HepG2 (cell line): ENCODE results near the gene COQ4. TPM values are rescaled to one million over a fixed set of nuclear protein-coding genes. Genes with fewer than 3 reads are reported as not detected.
A peak's percentile ranks its signal among the peaks of the same experiment; 100 is the strongest.

Experiments
- ATF7-NPFF ChIP-seq: sonication (generic); formaldehyde crosslinking; IDR thresholded peaks from 2 replicates; pipeline ENCODE4 v1.8.1; 2023; ENCODE audit warnings: mild to moderate bottlenecking, low read depth, missing genetic modification reagents, moderate library complexity
- KAT7 ChIP-seq: IDR thresholded peaks from 2 replicates; pipeline ENCODE4 v1.6.1; 2018; ENCODE audit warnings: borderline replicate concordance, missing compliant biosample characterization
- MAFG ChIP-seq: sonication (generic); formaldehyde crosslinking; IDR thresholded peaks from 2 replicates; pipeline ENCODE4 v1.5.1; 2020; ENCODE audit warnings: mild to moderate bottlenecking, missing genetic modification reagents
- MZF1 ChIP-seq: sonication (generic); formaldehyde crosslinking; IDR thresholded peaks from 2 replicates; pipeline ENCODE4 v1.8.1; 2023; ENCODE audit warnings: mild to moderate bottlenecking, missing genetic modification reagents, borderline replicate concordance
- RFX3 ChIP-seq: IDR thresholded peaks from 2 replicates; pipeline ENCODE4 v1.6.1; 2016; ENCODE audit warnings: missing biosample characterization, missing genetic modification reagents
- TAF15 ChIP-seq: fragments of 200-400 bp; formaldehyde crosslinking; IDR thresholded peaks from one replicate; pipeline ENCODE4 v1.6.1; 2018; ENCODE audit warnings: mild to moderate bottlenecking, low read depth, low read length; ENCODE audit not compliant: poor library complexity, severe bottlenecking
- ZMYM4 ChIP-seq: sonication (generic); formaldehyde crosslinking; IDR thresholded peaks from 2 replicates; pipeline ENCODE4 v1.8.1; 2023; ENCODE audit warnings: mild to moderate bottlenecking, missing genetic modification reagents
- ZNF614 ChIP-seq: IDR thresholded peaks from 2 replicates; pipeline ENCODE4 v1.6.1; 2018; ENCODE audit warnings: missing biosample characterization, missing genetic modification reagents, inconsistent platforms, borderline replicate concordance
- ZNF790 ChIP-seq: sonication (generic); formaldehyde crosslinking; IDR thresholded peaks from 2 replicates; pipeline ENCODE4 v1.8.0; 2022; ENCODE audit warnings: missing genetic modification reagents, mild to moderate bottlenecking, borderline replicate concordance
- polyA plus RNA-seq, 8 experiments: library from polyadenylated mRNA; depleted of rRNA in 3 of 8; stranded (reverse) in 7 of 8; unstranded in 1 of 8; fragments of >200 nt; fragmentation: Illumina TruSeq in 4 of 8; extraction: Trizol in 4 of 8; gene quantifications; 2 replicates each; pipeline versions ENCODE4 v1.2.1 to v1.2.3, GENCODE V29; 2011 to 2016; ENCODE audit warnings: low read depth in 4 of 8, missing spikeins in 1 of 8, mixed read lengths in 1 of 8; ENCODE audit not compliant: insufficient read depth in 1 of 8
- total RNA-seq, 5 experiments: library from RNA; depleted of rRNA; stranded (reverse); fragments of >200 nt; fragmentation: Illumina TruSeq; extraction: Trizol; gene quantifications; 2 replicates each; pipeline ENCODE4 v1.2.3, GENCODE V29; 2016; ENCODE audit warnings: low read depth in 1 of 5
- TF ChIP-seq, protein P1 (sequence below): IDR thresholded peaks from 2 replicates; pipeline ENCODE4 v1.6.1; 2016; ENCODE audit warnings: mild to moderate bottlenecking, missing biosample characterization, missing genetic modification reagents
- TF ChIP-seq, protein P2 (sequence below): sonication (generic); formaldehyde crosslinking; IDR thresholded peaks from 2 replicates; pipeline ENCODE4 v1.4.0; 2020; ENCODE audit warnings: missing genetic modification reagents
- TF ChIP-seq, protein P3 (sequence below): sonication (generic); formaldehyde crosslinking; IDR thresholded peaks from 2 replicates; pipeline ENCODE4 v1.5.1; 2020; ENCODE audit warnings: mild to moderate bottlenecking, missing genetic modification reagents, borderline replicate concordance
- TF ChIP-seq, protein P4 (sequence below): sonication (generic); formaldehyde crosslinking; IDR thresholded peaks from 2 replicates; pipeline ENCODE4 v1.4.0; 2020; ENCODE audit warnings: mild to moderate bottlenecking, missing genetic modification reagents
- TF ChIP-seq, protein P5 (sequence below): sonication (generic); formaldehyde crosslinking; IDR thresholded peaks from 2 replicates; pipeline ENCODE4 v1.5.0; 2020; ENCODE audit warnings: missing genetic modification reagents, mild to moderate bottlenecking, borderline replicate concordance

The COQ4 gene
- total and polyA plus RNA-seq, 2 of the 13 experiments (the other 11 are each of a cell fraction or from before 2014, with no cell fraction given) = 26.1 to 36.0 TPM

DNA sequence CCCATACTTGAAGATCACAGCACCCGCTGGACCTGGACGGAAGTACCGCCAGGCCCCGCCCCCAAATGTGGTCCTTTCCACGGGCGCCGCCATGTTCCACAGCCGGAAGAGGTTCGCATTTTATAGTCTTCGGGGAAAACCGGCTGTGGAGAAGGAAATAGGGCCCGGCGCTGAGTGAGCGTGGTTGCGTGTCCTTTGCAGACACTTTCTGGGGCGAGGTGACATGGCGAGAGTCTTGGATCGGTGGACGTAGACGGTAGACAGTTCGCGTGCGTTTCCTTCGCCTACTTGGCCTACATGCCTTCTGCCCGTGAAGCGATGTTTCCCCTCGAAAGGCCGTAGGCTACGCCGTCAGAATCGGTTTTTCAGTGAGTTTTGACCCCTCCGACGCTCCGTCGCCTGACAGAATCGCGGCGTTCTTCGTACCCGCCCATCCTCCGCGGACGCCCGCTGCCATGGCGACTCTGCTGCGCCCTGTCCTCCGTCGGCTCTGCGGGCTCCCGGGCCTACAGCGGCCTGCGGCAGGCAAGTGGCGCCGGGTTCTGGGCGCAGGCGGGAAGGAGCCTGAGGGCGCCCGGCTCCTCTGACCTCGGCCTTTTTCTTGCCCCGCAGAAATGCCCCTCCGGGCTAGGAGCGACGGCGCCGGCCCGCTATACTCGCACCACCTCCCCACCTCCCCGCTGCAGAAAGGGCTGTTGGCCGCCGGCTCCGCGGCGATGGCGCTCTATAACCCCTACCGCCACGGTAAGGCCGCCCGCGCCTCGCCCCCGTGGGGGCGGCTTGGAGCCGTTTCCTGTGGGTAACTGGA lies at the start of gene COQ4, which contains the start of gene TRUB2 (continued):
- TF ChIP-seq ZNF790 (CRISPR knock-in tag) (no peak), MAFG (CRISPR knock-in tag) (no peak), ZNF614 (CRISPR knock-in tag) (no peak), ZMYM4 (CRISPR knock-in tag) (peak; percentile 41; the same call in 1 of the 2 replicates), KAT7 (peak; percentile 89; the same call in 1 of the 2 replicates), RFX3 (peak; percentile 84), ATF7-NPFF (CRISPR knock-in tag) (peak; percentile 26; the same call in 1 of the 2 replicates), TAF15 (no peak), MZF1 (CRISPR knock-in tag) (no peak)
- TF ChIP-seq, protein P1, sequence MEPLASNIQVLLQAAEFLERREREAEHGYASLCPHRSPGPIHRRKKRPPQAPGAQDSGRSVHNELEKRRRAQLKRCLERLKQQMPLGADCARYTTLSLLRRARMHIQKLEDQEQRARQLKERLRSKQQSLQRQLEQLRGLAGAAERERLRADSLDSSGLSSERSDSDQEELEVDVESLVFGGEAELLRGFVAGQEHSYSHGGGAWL (CRISPR knock-in tag) = peak; percentile 97
- TF ChIP-seq, protein P2, sequence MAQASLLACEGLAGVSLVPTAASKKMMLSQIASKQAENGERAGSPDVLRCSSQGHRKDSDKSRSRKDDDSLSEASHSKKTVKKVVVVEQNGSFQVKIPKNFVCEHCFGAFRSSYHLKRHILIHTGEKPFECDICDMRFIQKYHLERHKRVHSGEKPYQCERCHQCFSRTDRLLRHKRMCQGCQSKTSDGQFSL (CRISPR knock-in tag) = no peak; the same call in 1 of the 2 replicates
- TF ChIP-seq, protein P3, sequence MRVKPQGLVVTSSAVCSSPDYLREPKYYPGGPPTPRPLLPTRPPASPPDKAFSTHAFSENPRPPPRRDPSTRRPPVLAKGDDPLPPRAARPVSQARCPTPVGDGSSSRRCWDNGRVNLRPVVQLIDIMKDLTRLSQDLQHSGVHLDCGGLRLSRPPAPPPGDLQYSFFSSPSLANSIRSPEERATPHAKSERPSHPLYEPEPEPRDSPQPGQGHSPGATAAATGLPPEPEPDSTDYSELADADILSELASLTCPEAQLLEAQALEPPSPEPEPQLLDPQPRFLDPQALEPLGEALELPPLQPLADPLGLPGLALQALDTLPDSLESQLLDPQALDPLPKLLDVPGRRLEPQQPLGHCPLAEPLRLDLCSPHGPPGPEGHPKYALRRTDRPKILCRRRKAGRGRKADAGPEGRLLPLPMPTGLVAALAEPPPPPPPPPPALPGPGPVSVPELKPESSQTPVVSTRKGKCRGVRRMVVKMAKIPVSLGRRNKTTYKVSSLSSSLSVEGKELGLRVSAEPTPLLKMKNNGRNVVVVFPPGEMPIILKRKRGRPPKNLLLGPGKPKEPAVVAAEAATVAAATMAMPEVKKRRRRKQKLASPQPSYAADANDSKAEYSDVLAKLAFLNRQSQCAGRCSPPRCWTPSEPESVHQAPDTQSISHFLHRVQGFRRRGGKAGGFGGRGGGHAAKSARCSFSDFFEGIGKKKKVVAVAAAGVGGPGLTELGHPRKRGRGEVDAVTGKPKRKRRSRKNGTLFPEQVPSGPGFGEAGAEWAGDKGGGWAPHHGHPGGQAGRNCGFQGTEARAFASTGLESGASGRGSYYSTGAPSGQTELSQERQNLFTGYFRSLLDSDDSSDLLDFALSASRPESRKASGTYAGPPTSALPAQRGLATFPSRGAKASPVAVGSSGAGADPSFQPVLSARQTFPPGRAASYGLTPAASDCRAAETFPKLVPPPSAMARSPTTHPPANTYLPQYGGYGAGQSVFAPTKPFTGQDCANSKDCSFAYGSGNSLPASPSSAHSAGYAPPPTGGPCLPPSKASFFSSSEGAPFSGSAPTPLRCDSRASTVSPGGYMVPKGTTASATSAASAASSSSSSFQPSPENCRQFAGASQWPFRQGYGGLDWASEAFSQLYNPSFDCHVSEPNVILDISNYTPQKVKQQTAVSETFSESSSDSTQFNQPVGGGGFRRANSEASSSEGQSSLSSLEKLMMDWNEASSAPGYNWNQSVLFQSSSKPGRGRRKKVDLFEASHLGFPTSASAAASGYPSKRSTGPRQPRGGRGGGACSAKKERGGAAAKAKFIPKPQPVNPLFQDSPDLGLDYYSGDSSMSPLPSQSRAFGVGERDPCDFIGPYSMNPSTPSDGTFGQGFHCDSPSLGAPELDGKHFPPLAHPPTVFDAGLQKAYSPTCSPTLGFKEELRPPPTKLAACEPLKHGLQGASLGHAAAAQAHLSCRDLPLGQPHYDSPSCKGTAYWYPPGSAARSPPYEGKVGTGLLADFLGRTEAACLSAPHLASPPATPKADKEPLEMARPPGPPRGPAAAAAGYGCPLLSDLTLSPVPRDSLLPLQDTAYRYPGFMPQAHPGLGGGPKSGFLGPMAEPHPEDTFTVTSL (CRISPR knock-in tag) = 0 out of 2 replicates have a peak, but pooled peaks have one; percentile 43
- TF ChIP-seq, protein P4, sequence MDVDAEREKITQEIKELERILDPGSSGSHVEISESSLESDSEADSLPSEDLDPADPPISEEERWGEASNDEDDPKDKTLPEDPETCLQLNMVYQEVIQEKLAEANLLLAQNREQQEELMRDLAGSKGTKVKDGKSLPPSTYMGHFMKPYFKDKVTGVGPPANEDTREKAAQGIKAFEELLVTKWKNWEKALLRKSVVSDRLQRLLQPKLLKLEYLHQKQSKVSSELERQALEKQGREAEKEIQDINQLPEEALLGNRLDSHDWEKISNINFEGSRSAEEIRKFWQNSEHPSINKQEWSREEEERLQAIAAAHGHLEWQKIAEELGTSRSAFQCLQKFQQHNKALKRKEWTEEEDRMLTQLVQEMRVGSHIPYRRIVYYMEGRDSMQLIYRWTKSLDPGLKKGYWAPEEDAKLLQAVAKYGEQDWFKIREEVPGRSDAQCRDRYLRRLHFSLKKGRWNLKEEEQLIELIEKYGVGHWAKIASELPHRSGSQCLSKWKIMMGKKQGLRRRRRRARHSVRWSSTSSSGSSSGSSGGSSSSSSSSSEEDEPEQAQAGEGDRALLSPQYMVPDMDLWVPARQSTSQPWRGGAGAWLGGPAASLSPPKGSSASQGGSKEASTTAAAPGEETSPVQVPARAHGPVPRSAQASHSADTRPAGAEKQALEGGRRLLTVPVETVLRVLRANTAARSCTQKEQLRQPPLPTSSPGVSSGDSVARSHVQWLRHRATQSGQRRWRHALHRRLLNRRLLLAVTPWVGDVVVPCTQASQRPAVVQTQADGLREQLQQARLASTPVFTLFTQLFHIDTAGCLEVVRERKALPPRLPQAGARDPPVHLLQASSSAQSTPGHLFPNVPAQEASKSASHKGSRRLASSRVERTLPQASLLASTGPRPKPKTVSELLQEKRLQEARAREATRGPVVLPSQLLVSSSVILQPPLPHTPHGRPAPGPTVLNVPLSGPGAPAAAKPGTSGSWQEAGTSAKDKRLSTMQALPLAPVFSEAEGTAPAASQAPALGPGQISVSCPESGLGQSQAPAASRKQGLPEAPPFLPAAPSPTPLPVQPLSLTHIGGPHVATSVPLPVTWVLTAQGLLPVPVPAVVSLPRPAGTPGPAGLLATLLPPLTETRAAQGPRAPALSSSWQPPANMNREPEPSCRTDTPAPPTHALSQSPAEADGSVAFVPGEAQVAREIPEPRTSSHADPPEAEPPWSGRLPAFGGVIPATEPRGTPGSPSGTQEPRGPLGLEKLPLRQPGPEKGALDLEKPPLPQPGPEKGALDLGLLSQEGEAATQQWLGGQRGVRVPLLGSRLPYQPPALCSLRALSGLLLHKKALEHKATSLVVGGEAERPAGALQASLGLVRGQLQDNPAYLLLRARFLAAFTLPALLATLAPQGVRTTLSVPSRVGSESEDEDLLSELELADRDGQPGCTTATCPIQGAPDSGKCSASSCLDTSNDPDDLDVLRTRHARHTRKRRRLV (CRISPR knock-in tag) = no peak
- TF ChIP-seq, protein P5, sequence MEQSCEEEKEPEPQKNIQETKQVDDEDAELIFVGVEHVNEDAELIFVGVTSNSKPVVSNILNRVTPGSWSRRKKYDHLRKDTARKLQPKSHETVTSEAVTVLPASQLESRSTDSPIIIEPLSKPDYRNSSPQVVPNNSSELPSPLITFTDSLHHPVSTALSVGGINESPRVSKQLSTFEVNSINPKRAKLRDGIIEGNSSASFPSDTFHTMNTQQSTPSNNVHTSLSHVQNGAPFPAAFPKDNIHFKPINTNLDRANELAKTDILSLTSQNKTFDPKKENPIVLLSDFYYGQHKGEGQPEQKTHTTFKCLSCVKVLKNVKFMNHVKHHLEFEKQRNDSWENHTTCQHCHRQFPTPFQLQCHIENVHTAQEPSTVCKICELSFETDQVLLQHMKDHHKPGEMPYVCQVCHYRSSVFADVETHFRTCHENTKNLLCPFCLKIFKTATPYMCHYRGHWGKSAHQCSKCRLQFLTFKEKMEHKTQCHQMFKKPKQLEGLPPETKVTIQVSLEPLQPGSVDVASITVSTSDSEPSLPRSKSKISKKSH (CRISPR knock-in tag) = peak; percentile 78; the same call in 1 of the 2 replicates
